ENCODE measurements around the gene GYS2.

GYS2 gene

DNA sequence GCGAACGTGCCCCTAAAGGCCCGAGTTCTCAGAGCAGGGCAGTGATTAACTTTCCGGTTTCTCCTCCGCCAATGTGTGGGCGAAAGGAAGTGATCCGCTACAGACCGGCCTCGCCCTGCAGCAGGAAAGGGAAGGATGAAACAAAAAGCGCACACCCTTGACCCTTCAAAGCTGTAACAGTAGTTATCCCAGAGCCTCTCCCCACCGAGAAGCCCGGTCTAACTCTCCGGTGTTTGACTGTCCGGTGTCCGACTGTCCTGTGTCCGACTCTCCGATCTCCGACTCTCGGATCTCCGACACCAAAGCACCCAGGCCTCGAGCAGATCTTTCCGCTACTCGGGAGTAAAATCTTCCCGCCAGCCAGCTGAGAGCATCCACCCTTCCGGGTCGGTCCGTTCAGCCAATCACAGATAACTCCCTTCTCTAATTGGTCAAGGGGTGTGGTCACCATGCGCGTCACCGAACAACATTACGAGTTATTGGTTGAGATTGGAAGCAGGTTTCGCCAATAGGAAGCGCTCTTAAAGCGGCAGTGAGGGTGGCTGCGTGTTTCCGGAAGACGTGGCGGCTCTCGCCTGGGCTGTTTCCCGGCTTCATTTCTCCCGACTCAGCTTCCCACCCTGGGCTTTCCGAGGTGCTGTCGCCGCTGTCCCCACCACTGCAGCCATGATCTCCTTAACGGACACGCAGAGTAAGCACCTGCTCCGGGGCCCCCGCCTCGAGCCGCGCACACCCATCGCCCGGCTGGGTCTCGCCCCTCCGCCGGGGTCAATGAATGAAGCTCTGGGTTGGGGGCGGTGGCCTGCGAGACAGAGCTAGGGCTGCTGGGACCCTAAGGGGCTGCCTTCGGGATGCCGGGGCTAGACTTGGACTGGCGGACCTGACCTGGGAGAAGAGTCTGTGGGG lies 103.1 kb downstream of the GYS2 start, which contains the start of the genes GOLT1B and RECQL:
GOLT1B (plus strand) TSS at position 532 of the 906 bp plus-strand sequence; CDS start at position 667, 135 bp downstream.
RECQL (minus strand) TSS at position 378 of the 906 bp plus-strand sequence. CDS start 2,065 bp downstream, outside the sequence.
- DNase-seq, result peak; percentile 96

GRCh38 chr12:21500786-21501257 lies 103.8 kb downstream of the GYS2 start:
- DNase-seq, result no peak

GRCh38 chr12:21499765-21500164 lies 104.9 kb downstream of the GYS2 start:
- DNase-seq, result no peak

All from NCI-H1048 (cell line).